ENCODE measurements around the gene SLC43A1.

Gene SLC43A1

DNA sequence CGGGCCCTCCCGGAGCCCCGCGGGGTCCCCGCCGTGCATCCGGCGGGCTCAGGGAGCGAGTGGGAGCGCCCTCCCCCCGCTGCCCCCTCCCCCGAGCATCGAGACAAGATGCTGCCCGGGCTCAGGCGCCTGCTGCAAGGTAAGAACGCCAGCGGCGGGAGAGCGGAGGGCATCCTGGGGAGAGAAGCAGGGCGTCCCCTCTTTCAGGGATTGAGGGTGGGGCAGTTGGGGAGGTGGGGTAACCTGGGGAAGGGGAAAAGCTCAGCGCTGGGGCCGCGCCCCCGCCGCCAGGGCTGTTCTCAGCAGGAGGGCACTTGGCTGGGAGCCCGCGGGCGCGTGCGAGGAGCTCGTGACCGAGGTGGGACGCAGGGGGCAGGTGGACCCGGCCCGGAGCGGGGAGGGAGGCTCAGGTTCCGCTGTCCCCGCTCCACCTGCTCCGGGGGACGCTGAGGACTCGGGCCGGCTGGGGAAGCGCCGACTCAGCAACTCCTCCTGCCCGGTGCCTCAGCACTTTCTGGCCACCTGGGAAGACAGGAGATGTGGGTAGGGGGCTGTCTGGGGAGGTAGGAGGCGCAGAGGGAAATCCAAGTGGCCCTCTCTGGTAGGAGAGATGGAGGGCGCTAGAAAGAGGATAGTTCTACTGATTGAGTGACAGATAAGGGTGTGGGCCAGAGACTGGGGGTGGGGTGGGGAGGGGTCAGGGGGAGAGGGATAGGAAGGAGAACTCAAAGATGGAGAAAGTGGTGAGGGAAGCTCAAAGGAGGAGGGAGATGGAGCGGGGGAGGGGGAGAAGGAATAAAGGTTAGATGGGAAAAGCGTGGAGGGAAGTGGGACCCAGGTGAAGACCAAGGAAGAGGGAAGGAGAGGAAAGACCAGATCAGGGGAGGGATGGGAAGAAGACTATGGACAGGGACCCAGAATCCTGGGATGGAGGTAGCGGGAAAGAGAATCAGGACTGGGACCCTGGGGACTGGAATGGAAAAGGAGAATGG lies 54.4 kb downstream of the SLC43A1 start:
- TF ChIP-seq OSR1 (CRISPR knock-in tag; IDR thresholded peaks at IDR 0.05) (no peak), RARB (CRISPR knock-in tag; IDR thresholded peaks at IDR 0.05) (no peak), ZC3H10 (CRISPR knock-in tag; IDR thresholded peaks at IDR 0.05) (no peak), TCF4 (CRISPR knock-in tag; IDR thresholded peaks at IDR 0.05; ENCODE audit: borderline replicate concordance) (no peak), ZNF8 (CRISPR knock-in tag; IDR thresholded peaks at IDR 0.05) (no peak), GLIS3 (CRISPR knock-in tag; IDR thresholded peaks at IDR 0.05) (no peak), ZFP30 (CRISPR knock-in tag; IDR thresholded peaks at IDR 0.05) (no peak), ARNTL (CRISPR knock-in tag; IDR thresholded peaks at IDR 0.05; ENCODE audit: borderline replicate concordance, low read depth) (no peak), ZFP3 (CRISPR knock-in tag; IDR thresholded peaks at IDR 0.05) (no peak)
- TF ChIP-seq, protein P1, sequence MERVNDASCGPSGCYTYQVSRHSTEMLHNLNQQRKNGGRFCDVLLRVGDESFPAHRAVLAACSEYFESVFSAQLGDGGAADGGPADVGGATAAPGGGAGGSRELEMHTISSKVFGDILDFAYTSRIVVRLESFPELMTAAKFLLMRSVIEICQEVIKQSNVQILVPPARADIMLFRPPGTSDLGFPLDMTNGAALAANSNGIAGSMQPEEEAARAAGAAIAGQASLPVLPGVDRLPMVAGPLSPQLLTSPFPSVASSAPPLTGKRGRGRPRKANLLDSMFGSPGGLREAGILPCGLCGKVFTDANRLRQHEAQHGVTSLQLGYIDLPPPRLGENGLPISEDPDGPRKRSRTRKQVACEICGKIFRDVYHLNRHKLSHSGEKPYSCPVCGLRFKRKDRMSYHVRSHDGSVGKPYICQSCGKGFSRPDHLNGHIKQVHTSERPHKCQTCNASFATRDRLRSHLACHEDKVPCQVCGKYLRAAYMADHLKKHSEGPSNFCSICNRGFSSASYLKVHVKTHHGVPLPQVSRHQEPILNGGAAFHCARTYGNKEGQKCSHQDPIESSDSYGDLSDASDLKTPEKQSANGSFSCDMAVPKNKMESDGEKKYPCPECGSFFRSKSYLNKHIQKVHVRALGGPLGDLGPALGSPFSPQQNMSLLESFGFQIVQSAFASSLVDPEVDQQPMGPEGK (CRISPR knock-in tag; IDR thresholded peaks at IDR 0.05; ENCODE audit: borderline replicate concordance) = no peak
- TF ChIP-seq, protein P2, sequence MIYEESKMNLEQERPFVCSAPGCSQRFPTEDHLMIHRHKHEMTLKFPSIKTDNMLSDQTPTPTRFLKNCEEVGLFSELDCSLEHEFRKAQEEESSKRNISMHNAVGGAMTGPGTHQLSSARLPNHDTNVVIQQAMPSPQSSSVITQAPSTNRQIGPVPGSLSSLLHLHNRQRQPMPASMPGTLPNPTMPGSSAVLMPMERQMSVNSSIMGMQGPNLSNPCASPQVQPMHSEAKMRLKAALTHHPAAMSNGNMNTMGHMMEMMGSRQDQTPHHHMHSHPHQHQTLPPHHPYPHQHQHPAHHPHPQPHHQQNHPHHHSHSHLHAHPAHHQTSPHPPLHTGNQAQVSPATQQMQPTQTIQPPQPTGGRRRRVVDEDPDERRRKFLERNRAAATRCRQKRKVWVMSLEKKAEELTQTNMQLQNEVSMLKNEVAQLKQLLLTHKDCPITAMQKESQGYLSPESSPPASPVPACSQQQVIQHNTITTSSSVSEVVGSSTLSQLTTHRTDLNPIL (CRISPR knock-in tag; IDR thresholded peaks at IDR 0.05; ENCODE audit: low read depth) = no peak
- TF ChIP-seq, protein P3, sequence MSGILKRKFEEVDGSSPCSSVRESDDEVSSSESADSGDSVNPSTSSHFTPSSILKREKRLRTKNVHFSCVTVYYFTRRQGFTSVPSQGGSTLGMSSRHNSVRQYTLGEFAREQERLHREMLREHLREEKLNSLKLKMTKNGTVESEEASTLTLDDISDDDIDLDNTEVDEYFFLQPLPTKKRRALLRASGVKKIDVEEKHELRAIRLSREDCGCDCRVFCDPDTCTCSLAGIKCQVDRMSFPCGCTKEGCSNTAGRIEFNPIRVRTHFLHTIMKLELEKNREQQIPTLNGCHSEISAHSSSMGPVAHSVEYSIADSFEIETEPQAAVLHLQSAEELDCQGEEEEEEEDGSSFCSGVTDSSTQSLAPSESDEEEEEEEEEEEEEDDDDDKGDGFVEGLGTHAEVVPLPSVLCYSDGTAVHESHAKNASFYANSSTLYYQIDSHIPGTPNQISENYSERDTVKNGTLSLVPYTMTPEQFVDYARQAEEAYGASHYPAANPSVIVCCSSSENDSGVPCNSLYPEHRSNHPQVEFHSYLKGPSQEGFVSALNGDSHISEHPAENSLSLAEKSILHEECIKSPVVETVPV (CRISPR knock-in tag; IDR thresholded peaks at IDR 0.05) = no peak
- TF ChIP-seq, protein P4, sequence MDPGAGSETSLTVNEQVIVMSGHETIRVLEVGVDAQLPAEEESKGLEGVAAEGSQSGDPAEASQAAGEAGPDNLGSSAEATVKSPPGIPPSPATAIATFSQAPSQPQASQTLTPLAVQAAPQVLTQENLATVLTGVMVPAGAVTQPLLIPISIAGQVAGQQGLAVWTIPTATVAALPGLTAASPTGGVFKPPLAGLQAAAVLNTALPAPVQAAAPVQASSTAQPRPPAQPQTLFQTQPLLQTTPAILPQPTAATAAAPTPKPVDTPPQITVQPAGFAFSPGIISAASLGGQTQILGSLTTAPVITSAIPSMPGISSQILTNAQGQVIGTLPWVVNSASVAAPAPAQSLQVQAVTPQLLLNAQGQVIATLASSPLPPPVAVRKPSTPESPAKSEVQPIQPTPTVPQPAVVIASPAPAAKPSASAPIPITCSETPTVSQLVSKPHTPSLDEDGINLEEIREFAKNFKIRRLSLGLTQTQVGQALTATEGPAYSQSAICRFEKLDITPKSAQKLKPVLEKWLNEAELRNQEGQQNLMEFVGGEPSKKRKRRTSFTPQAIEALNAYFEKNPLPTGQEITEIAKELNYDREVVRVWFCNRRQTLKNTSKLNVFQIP (CRISPR knock-in tag; IDR thresholded peaks at IDR 0.05; ENCODE audit: borderline replicate concordance, low read depth) = no peak
- ATAC-seq = no peak

DNA sequence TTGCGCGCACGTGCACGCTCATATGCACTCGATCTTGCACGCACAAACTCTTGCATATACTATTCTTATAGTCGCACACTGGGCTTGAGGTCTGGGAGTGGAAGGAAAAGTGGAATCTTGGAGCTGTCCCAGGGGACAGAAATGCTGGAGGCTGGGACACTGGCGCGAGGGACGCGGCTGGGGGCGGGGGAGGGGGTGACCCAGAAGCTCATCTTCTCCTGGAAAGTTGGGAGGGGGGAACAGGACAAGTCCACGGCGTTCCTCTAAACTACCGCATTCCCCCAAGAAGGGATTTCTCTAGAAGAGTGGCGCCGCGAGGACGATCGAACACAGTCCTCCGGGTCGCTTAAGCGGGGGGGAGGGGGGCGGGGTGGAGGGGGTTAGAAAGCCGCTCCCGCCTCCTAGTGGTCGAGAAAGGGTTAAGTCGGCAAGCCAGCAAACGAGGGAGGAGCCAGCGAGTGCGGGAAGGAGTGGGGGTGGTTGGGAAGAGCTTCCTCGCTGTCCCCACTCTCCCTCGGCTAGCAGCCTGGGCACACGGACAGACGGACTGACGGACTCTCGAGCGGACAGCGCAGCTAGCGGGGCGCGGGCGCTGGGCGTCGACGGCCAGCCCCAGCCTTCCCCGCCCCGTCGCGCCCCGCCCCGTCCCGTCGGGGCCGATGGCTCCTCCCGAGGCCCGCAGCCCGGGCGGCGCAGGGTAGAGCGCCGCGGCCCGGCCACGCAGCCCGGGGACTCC lies 55.3 kb downstream of the SLC43A1 start, which contains the start of gene RTN4RL2:
RTN4RL2 (plus strand) TSS at position 507 of the 736 bp plus-strand sequence. CDS start 338 bp downstream, outside the sequence.
- ATAC-seq = peak; percentile 9
- TF ChIP-seq, protein P1 (CRISPR knock-in tag; IDR thresholded peaks at IDR 0.05; ENCODE audit: borderline replicate concordance) = no peak
- TF ChIP-seq, protein P2 (CRISPR knock-in tag; IDR thresholded peaks at IDR 0.05; ENCODE audit: low read depth) = no peak
- TF ChIP-seq ZFP3 (CRISPR knock-in tag; IDR thresholded peaks at IDR 0.05) = no peak

DNA sequence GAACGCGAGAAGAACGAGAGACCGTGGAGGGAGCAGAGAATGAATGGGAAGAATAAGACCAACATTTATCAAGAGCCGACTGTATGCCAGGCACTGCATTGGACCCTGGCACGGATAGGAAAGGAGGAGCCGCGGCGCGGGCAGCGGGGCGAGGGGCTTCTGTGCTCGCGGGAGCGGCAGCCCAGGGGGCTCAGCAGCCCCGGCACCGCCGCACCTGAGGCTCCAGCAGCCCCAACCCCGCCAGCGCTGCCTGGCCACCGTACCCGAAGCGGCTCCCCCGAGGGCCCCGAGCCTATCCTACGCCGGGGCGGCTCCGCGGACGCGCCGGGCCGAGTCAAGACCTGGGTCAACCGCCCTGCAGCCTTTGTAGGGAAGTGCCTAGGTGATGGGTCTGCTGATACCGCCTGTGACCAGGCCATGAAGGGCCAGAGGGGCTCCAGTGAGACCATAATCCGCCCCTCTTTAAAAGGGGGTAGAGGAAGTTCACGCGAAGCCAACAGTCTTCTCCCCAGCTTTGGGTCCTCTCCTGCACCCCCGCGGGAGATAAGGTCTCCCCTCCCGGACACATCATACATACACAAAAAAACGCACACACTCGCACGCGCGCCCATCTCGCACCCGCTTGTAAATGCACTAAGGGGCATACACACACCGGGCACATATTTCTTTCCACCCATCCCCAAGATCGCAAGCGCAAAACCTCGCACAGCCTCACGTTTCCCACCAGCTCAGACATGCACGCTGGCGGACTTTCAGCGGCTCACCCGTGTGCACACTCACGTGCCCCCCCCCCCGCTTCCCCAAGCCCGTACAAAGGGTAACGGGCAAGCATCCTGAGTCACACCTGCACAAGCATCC lies 56.1 kb downstream of the SLC43A1 start:
- peak; percentile 8 for ATAC-seq
- TF ChIP-seq TCF4 (CRISPR knock-in tag; IDR thresholded peaks at IDR 0.05; ENCODE audit: borderline replicate concordance) (no peak), BACH2 (CRISPR knock-in tag; IDR thresholded peaks at IDR 0.05; ENCODE audit: borderline replicate concordance) (no peak), ZNF8 (CRISPR knock-in tag; IDR thresholded peaks at IDR 0.05) (no peak), ZFP30 (CRISPR knock-in tag; IDR thresholded peaks at IDR 0.05) (no peak), GLIS3 (CRISPR knock-in tag; IDR thresholded peaks at IDR 0.05) (no peak), SNAI2 (CRISPR knock-in tag; IDR thresholded peaks at IDR 0.05) (no peak), TOX (CRISPR knock-in tag; IDR thresholded peaks at IDR 0.05; ENCODE audit: borderline replicate concordance) (no peak), OSR1 (CRISPR knock-in tag; IDR thresholded peaks at IDR 0.05) (no peak), ZNF70 (CRISPR knock-in tag; IDR thresholded peaks at IDR 0.05) (no peak), ZNF565 (CRISPR knock-in tag; conservative IDR thresholded peaks at IDR 0.05; ENCODE audit: low read depth) (no peak), ZFP3 (CRISPR knock-in tag; IDR thresholded peaks at IDR 0.05) (no peak), ISL1 (CRISPR knock-in tag; IDR thresholded peaks at IDR 0.05) (no peak)
- TF ChIP-seq, protein P4 (CRISPR knock-in tag; IDR thresholded peaks at IDR 0.05; ENCODE audit: borderline replicate concordance, low read depth) = no peak
- TF ChIP-seq, protein P3 (CRISPR knock-in tag; IDR thresholded peaks at IDR 0.05) = no peak
